GM12892 (cell line): Measurements from ENCODE around the gene YY2.
"Not testable (repeated sequence)": the region's sequence is repeated elsewhere in the genome, so short reads cannot be mapped to it uniquely, and the experiment has no call there.

Experiments used
- DNase-seq: peaks from one replicate; pipeline ENCODE4 v3.0.0; 2011; ENCODE audit not compliant: insufficient read length
- FAIRE-seq: peaks from 2 replicates; lab custom pipeline; 2011; peaks lifted over from hg19 to GRCh38; lab: Jason Lieb, UNC
- POLR2A ChIP-seq: IDR thresholded peaks from 2 replicates; pipeline ENCODE4 v1.6.1; 2011; ENCODE audit warnings: low read depth, low read length, control low read depth
- POLR2AphosphoS5 ChIP-seq: IDR thresholded peaks from 2 replicates; pipeline ENCODE4 v1.6.1; 2011; ENCODE audit warnings: low read depth, low read length, control low read depth
- TAF1 ChIP-seq: IDR thresholded peaks from 2 replicates; pipeline ENCODE4 v1.6.1; 2011; ENCODE audit warnings: low read depth, mild to moderate bottlenecking, control low read depth, low read length, borderline replicate concordance

Gene YY2

GRCh38 chrX:21840193-21840545 lies 15.6 kb upstream of the YY2 start:
- DNase-seq (no peak), FAIRE-seq (no peak)
- TF ChIP-seq POLR2A (no peak), POLR2AphosphoS5 (no peak), TAF1 (no peak)

GRCh38 chrX:21843179-21843578 lies 12.6 kb upstream of the YY2 start:
- TF ChIP-seq TAF1 (no peak), POLR2AphosphoS5 (no peak), POLR2A (no peak)
- no peak for DNase-seq
- no peak for FAIRE-seq

GRCh38 chrX:21845096-21845495 lies 10.7 kb upstream of the YY2 start:
- no peak for DNase-seq
- TF ChIP-seq POLR2AphosphoS5 (no peak), TAF1 (no peak), POLR2A (no peak)
- no peak for FAIRE-seq

- TF ChIP-seq POLR2A (no peak), POLR2AphosphoS5 (no peak), TAF1 (no peak)
- FAIRE-seq (no peak), DNase-seq (no peak)
These were observed 8.4 kb upstream of the YY2 start for GRCh38 chrX:21847342-21847741.

GRCh38 chrX:21853578-21853977 lies 2.2 kb upstream of the YY2 start:
- no peak for TF ChIP-seq POLR2AphosphoS5
- no peak for TF ChIP-seq TAF1
- no peak for TF ChIP-seq POLR2A
- DNase-seq (no peak), FAIRE-seq (no peak)

- DNase-seq (no peak), FAIRE-seq (no peak)
- TF ChIP-seq POLR2AphosphoS5 (no peak), TAF1 (no peak), POLR2A (no peak)
These were observed 717 bp downstream of the YY2 start for GRCh38 chrX:21856504-21856903.

- no peak for TF ChIP-seq POLR2A
- no peak for TF ChIP-seq TAF1
- no peak for TF ChIP-seq POLR2AphosphoS5
- no peak for DNase-seq
- no peak for FAIRE-seq
These were observed 7.5 kb downstream of the YY2 start for GRCh38 chrX:21863241-21863640.

- FAIRE-seq (no peak), DNase-seq (no peak)
- TF ChIP-seq TAF1 (no peak), POLR2A (no peak), POLR2AphosphoS5 (no peak)
These were observed 9.6 kb downstream of the YY2 start for GRCh38 chrX:21865436-21865835.

GRCh38 chrX:21870494-21870893 lies 14.7 kb downstream of the YY2 start:
- TF ChIP-seq TAF1 (no peak), POLR2A (no peak), POLR2AphosphoS5 (no peak)
- FAIRE-seq, result no peak
- DNase-seq, result no peak

- TF ChIP-seq TAF1, result no peak
- TF ChIP-seq POLR2A, result no peak
- no peak for TF ChIP-seq POLR2AphosphoS5
These were observed 17.4 kb downstream of the YY2 start for GRCh38 chrX:21873063-21873775.

GRCh38 chrX:21874182-21874581 lies 18.4 kb downstream of the YY2 start:
- not testable (repeated sequence) for FAIRE-seq, DNase-seq

More at GRCh38 chrX:21873063-21873775, 17.4 kb downstream of the YY2 start:
- no peak for FAIRE-seq
- no peak for DNase-seq

- no peak for FAIRE-seq
- DNase-seq, result no peak
- TF ChIP-seq POLR2AphosphoS5, result no peak
- no peak for TF ChIP-seq TAF1
- TF ChIP-seq POLR2A, result no peak
These were observed 19.2 kb downstream of the YY2 start for GRCh38 chrX:21875013-21875412.
